WI38 (cell line): Measurements from ENCODE around the gene RALGAPA2.

Experiments used
- H3K4me3 ChIP-seq: 2 replicates; pipeline ENCODE4 v1.5.1; 2011; ENCODE audit warnings: low read depth, mild to moderate bottlenecking, control low read depth, low read length
- TF ChIP-seq, protein P1 (sequence below): IDR thresholded peaks from 2 replicates; pipeline ENCODE4 v1.5.1; 2012; ENCODE audit warnings: low read depth, mild to moderate bottlenecking, control low read depth, low read length

The RALGAPA2 gene

DNA sequence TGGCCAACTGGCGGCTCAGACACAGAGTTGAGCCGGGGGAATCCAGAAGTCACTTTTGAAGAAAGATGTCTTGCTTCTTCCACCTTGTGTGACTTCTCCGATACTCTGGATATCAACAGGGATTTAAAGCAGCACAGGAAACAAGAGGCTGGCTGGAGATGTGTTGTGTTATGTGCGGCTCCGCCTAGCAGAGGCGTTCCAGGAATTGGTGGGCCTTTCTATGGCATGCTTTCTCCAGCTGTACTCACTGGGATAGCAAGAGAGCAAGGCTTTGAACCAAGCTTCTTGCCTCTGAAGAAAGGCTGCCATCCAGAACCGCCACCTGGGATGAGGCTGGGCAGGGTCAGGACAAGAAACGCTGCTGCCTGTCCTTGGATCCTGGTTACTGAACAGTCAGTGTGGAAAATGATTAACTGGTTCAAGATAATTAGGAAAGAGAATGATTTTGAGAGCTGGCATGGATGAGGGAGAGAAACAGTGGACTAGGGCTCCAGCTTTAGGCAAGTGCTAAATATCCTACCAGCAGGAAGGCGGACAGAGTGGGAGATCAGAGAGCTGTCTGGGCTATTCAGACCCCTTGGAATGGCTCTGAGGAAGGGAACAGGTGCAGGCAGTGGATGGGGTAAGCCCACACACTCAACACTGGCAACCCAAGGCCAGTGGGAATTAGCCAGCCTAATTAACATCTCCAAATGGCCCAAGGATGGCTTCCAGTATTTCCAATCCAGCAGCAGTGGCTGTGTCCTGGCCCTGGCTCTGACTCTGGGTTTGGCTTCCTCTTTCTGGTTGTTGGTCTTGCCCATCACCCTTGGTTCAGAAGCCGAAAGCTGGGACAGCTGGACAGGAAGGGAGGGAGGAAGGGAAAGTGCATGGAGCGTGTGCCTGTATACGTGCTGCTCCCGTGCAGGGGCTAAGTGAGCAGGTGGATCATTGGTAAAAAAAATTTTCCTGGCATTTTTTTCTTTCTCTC is 312.6 kb downstream of the RALGAPA2 start:
- H3K4me3 ChIP-seq: no peak overlapping the region
- TF ChIP-seq, protein P1, sequence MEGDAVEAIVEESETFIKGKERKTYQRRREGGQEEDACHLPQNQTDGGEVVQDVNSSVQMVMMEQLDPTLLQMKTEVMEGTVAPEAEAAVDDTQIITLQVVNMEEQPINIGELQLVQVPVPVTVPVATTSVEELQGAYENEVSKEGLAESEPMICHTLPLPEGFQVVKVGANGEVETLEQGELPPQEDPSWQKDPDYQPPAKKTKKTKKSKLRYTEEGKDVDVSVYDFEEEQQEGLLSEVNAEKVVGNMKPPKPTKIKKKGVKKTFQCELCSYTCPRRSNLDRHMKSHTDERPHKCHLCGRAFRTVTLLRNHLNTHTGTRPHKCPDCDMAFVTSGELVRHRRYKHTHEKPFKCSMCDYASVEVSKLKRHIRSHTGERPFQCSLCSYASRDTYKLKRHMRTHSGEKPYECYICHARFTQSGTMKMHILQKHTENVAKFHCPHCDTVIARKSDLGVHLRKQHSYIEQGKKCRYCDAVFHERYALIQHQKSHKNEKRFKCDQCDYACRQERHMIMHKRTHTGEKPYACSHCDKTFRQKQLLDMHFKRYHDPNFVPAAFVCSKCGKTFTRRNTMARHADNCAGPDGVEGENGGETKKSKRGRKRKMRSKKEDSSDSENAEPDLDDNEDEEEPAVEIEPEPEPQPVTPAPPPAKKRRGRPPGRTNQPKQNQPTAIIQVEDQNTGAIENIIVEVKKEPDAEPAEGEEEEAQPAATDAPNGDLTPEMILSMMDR: no peak

DNA sequence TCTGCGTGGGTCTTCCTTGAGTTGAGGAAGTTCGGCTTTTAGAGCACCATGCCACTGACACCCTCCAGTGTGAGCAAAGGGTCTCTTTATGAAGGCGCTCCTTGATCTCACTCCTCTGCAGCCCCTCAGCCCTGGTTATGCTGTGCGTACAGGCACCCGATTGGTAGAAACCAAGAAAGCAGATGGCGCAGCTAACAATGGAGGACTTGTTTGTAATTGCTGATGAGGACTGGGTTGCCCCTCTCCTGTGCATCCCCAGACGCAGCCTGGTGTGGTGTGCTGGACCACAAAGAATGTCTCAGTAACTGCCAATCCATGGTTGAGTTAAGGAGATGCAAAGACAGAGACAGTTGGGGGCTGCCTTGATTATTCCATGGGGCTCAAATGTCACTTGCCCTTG is 314.3 kb downstream of the RALGAPA2 start:
- TF ChIP-seq, protein P1: no peak
- H3K4me3 ChIP-seq: no peak overlapping the region

GRCh38 chr20:20396794-20397193 is 315.6 kb downstream of the RALGAPA2 start:
- no peak overlapping the region for H3K4me3 ChIP-seq
- TF ChIP-seq, protein P1: no peak

DNA sequence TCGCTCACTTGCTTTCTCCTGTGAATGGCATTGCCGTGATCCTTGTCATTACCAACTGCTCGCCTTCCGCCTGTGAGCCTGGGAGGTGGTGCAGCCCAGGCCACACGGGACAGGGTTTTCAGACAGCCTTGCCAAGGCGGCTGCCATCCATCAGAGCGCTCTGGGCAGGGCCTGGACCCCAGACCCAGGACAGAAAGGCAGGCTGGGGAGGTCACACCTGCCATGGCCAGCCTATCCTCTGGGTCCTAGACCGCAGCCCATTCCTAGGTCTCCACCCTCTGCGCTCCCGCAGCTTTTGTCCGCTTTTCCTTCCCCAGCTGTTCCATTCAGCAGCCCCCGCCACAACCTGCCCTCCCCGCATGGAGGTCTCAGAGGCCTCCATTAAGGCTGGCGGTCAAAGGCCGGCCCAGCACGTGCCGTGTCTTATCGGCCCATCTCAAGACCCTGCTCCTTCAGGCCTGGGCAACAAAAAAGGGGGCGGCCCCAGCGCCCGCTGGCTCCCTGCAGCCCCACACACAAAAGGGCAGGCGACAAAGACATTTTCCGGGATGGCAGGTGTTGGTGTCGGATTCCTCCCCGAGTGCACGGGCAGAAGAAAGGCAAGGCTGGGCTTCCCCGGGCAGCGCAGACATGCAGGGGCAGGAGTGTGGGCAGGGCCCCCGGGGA is 316.4 kb downstream of the RALGAPA2 start:
- TF ChIP-seq, protein P1: no peak
- H3K4me3 ChIP-seq: no peak overlapping the region

DNA sequence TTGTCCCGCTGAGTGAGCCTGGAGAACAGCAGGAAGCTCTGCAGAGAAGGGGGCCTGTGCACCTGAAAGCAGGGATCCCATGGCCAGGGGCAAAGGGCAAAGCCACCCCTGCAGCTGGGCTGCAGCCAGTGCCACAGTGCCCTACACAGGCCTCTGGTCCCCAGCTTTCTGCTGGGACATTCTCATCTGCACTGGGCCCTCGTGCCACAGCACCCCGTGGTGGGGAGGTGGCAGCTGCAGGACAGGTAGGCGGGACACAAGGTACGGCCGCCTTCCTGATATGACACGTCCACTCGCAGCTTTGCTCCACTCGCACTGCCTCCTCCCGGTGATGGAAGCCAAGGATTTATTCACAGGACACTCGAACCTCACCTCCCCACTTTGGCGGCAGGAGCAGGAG is 317.4 kb downstream of the RALGAPA2 start:
- H3K4me3 ChIP-seq: no peak overlapping the region
- TF ChIP-seq, protein P1: no peak

DNA sequence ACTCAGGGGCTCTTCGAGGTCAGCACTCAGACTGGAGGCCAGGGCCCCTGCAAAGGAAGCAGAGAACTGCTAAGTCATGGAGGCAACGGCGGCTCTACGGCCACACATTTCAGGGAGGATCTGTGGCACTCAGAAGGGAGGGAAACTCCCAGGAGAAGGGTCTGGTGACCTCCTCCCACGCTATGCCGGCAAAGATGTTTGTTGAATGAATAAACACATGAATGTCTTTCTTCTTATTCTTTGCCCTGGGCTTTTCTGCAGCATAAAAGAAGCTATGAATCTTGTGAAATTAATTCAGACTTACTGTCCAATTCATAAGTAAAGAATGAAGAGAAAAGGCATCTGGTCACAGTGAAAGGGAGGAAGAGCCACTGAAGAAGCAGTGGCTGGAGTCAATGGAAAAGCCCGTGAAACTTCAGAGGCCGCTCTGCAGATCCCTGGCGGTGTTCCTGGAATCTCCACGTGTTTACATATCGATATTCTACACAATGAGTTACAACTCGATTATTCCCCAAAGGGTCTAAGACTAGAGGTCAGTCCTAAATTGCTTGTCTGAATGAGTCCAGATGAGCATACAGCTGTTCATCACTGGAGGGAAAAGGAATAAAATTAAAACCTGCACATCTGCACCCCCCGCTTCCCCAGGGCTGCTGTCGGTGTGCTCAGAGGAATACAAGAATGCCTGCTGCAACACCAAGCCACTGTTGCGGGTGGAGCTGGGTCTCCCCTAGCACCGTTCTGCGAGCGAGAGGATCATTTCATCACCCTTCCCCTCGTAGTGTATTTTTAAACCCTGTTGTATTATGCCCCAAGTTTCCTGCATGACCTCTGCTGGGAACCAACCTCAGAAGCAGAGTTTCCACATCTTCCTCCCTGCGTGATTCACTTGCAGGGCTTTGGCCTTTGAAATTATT is 319.0 kb downstream of the RALGAPA2 start:
- TF ChIP-seq, protein P1: no peak

More for the DNA sequence above, 319.0 kb downstream of the RALGAPA2 start:
- peak overlapping the region; percentile 10; the same call in 1 of the 2 replicates for H3K4me3 ChIP-seq
